HG02571 (cell line): ENCODE measurements around the gene C19orf81.

Experiments
- ATAC-seq: cut with Tn5 transposase; IDR thresholded peaks from one replicate; pipeline ENCODE4 v1.9.1; 2021; ENCODE audit warnings: mild to moderate bottlenecking, moderate library complexity; ENCODE audit not compliant: unreplicated experiment

C19orf81 gene

DNA sequence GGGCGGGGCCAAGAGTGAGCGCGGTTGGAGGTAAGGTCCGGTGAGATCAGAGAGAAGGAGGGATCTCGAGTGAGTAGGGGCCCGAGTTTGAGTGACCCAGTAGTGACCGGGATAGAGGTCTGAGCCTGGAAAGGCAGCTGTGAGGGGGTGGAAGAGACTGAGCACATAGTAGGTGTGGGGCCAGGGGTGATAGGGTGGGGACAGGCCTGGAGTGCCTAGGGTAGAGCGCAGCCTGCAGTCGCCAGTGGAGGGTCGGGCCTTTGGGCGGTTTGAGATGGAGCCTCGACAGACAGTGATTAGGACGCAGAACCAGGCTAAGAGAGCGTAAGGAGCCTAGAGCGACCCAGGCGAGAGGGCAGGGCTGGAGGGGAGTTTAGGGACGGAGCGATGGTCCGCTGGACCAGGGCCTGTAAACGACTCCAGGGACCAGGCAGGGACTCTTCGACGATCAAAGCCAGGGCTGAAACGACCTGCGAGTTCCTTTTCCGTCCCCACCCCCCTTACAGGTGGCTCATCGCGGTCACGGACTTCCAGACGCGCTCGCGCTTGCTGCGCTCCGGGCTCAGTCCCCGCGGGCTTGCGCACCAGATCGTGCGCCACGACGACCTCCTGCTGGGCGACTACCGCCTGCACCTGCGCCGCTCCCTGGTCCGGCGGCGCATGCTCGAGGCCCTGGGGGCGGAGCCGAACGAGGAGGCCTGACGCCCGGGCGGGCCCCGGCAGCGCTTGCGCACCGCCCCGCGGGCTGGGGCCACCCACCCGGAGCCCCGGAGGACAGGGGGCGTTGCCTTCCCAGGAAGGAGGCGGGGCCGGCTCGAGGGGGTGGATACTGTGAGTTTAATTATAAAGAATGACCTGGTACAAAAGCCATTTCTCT, 9.4 kb downstream of the C19orf81 start:
- ATAC-seq, result no peak

- ATAC-seq, result no peak
Measured at GRCh38 chr19:50659318-50660087, 10.3 kb downstream of the C19orf81 start.

GRCh38 chr19:50660088-50660366, 10.8 kb downstream of the C19orf81 start:
- ATAC-seq, result no peak

DNA sequence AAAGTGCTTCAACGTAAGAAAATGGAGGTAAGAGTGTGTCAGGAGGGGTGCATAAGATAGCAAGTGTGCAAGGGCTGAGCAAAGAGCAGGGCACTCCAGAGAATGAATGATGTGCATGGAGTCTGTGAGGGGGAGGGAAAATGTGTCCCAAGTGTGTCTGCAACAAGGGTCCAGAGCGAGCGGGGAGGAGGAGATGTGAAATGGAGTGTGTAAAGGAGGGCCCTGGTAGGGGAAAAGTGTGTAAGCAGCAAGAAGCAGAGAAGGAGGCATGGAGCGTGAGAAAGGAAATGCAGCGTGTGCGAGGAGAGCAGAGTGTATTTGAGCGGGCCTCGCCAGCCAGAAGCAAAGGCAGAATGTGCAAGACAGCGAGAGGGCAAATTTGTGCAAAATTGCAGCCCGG, 11.8 kb downstream of the C19orf81 start:
- no peak for ATAC-seq

DNA sequence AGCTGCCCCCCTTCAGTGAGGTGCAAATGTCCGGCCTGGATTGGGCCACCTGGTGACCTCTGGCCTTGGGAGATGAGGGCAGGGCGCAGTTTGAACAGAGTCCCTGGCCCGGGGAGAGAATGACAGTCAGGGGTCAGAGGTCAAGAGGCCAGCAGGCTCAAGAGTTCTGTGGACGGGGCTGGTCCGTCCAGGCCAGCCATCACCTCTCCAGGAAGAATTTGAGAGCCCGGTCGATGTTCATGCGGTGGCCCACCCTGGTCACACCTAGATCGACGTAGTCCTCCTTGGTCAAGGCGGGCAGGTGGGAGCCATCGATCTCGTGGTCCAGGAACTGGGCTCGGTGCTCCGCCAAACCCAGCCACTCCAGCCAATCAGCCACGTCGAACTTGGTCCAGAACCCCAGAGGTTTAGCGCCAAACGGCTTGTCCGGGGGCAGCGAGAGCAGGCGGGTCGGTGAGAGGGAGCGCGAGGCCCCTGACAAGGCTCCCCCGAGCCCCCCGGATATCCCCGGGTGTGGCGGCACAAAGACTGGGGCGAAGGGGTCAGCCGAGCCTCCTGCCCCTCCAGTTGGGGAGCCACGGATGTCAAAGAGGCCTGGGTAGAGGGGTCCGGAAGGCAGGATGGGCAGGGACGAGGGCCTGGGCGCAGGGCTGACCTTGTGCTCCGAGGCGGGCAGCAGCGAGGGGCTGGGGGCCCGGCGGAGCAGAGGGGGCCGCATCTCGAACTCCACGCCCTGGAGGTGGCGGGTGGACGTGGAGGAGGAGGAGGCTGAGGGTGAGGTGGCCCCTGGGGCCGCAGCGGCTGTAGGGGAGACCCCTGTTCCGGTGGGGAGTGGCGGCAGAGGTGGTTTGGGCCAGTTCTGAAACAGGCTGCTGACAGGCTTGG, 12.8 kb downstream of the C19orf81 start:
- no peak for ATAC-seq

DNA sequence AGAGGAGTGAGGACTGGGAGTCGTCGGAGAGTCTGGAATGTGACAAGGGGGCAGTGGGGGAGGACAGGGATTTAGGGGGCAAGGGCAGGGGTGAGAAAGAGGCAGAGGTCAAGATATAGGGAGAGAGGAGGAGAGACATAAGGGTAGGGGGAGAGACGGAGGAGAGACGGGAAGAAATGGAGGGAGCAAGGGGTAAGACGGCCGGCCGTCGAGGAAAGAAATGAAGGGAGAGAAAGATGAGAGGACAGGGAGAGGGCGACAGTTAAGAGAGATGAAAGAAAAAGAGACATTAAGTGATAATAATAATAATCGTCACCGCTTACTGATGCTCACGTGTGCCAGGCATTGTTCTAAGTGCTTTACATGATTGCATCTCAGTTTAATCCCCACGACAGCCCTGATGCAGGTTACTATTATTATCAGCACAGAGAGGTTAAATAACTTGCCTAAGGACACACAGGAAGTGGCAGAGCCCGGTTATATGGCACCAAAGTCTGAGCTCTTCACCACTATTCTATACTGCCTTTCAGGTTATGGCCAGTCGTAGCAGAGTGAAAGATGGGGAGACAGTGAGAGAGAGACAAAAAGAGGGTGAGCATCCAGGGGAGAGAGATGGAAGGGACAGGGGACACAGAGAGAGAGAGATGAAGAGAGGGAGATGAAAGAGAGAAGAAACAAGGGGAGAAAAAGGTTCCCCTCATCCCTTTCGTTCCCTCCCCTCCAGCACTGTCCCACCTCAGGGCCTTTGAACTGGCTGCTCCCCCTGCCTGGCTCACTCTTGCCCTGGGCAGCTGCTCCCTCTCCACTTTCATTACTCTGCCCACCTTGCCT, 13.6 kb downstream of the C19orf81 start:
- no peak for ATAC-seq

GRCh38 chr19:50663482-50663790, 14.2 kb downstream of the C19orf81 start:
- ATAC-seq, result no peak

DNA sequence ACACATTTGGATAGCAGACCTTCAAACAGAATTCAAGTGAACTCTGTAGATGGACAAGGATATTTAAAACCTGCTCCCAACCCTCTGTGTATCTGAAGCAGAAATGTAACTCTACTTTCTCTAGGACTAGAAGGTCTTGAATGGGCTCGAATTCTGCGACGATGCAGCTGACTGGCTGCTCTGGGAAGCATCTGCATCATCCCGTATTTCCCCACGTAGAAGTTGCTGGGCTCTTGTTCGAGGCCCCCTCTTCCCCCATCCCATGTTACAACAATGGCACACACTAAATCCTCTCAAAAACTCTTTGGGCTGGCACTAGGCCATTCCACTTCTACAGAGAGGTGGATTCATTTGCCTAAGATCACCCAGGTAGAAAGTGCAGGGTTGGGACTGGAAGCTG, 15.0 kb downstream of the C19orf81 start:
- no peak for ATAC-seq

- ATAC-seq, result no peak
Measured at GRCh38 chr19:50666346-50667176, 17.3 kb downstream of the C19orf81 start.

DNA sequence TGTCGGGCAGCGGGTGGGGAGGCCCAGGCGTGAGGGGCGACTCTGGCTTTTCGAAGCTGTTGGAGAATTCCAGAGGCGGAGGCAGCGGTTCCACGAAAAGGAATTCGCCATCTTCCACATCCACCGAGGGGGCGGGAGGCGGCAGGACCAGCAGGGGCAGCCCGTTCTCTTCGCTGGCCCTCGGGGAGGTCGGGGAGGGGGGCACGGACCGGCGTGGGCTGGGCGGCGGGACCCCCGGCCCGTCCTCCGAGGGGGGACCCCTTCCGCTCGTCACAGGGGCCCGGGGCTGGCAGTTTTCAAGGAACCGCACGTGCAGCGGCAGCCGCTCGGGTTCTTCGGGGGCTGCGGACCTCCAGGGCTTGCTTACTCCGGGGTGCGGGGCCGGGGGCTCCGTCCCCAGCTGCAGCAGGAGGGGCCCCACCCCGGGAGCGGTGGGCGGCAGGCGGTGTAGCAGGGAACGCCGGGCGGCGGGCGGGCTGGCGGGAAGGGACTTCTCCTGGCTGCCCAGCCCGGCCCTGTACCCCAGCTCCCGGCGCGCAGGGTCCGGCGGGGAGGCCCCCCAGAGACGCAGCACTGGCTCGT, 18.0 kb downstream of the C19orf81 start:
- no peak for ATAC-seq

DNA sequence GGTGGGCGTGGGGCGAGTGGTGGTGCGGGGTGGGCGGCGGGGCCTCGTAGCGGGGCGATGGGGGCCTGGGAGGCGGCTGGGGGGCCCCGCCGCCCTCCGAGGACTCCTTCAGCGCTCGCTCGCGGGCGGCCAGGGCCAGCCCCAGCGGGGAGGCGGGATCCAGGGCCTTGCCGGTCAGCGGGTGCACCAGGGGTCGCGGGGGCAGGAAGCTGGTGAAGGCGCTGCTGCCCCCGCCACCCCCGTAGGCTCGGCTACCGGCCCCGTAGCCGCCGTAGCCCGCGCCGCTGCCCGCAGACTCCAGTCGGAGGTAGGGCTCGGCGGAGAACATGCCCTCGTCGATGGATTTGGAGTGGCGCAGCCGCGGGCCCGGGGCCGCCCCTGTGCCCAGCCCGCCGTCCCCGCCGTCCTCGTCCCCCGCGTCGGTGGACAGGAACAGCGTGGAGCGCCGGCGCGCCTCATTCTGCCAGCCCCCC, 18.6 kb downstream of the C19orf81 start:
- ATAC-seq, result no peak

GRCh38 chr19:50668416-50668815, 19.2 kb downstream of the C19orf81 start:
- ATAC-seq, result no peak

- no peak for ATAC-seq
Measured at GRCh38 chr19:50668879-50669278, 19.6 kb downstream of the C19orf81 start.

GRCh38 chr19:50669302-50670101, 20.3 kb downstream of the C19orf81 start:
- no peak for ATAC-seq

DNA sequence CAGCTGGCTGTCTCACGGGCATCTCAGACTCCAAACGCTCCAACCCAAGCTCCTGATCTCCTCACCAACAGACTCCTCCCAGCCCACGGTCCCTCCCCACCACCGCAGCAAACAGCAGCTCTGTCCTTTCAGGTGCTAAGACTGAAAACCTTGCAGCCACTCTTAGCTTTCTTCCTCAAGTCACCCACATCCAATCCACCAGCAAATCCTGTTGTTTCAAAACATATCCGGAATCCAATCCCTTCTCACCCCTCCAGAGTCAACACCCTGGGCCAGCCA, 20.8 kb downstream of the C19orf81 start:
- ATAC-seq, result no peak

DNA sequence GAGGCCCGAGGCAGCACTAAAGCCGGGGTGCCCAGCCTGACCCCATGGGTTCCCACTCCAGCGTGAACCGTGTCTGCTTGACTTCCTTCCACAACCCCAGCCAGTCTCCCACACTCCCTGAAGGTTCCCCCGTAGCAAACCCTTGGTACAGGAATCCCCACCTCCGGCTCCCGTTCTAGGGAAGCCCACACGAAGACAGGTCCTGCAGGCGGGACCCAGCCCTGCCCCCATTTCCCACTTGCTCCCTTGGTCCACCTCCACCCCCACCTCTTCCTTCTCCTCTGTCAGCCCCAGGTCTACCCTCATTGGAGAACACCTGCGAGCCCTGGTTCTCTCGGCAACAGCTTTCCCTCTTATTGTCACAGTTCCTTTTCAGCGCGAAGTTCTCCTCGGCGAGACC, 23.9 kb downstream of the C19orf81 start:
- no peak for ATAC-seq

GRCh38 chr19:50676625-50677197, 27.5 kb downstream of the C19orf81 start:
- no peak for ATAC-seq

GRCh38 chr19:50677636-50678035, 28.4 kb downstream of the C19orf81 start:
- no peak for ATAC-seq
